Lower leg skin (tissue), 4 donors: ENCODE measurements around the gene UQCRHL. TPM values are rescaled to one million over a fixed set of nuclear protein-coding genes. Genes with fewer than 3 reads are reported as not detected.

ENCODE experiments used
- DNase-seq, 2 donors: peaks; one replicate each; pipeline ENCODE4 v3.0.0-alpha.2; 2019; ENCODE audit warnings: low spot score in 2 of 2
- H3K4me3 ChIP-seq: fragments of 200-600 bp; sonication (generic); 2 replicates; pipeline ENCODE4 v1.5.1; 2017; ENCODE audit warnings: mild to moderate bottlenecking, low read depth; ENCODE audit not compliant: poor library complexity, severe bottlenecking
- POLR2A ChIP-seq, 2 donors: fragments of 450-650 bp; IDR thresholded peaks; one replicate each; pipeline ENCODE4 v1.6.1; 2016 to 2017; ENCODE audit warnings: antibody characterized with exemption in 2 of 2, mild to moderate bottlenecking in 1 of 2, moderate library complexity in 1 of 2
- WGBS, 2 donors: methylation state at CpG; one replicate each; pipeline ENCODE4 v1.1.5; 2018; 5-methylcytosine and 5-hydroxymethylcytosine counted together
- intact Hi-C: fragments of 100-400 bp; cut with DNase I; formaldehyde crosslinking; loops from one replicate; pipeline ENCODE4 v1.15.0; 2023; ENCODE audit warnings: low total_unique reads
- total RNA-seq, 4 donors: library from RNA; depleted of rRNA; stranded (reverse); fragments of >200 nt; gene quantifications; one replicate each; pipeline ENCODE4 v1.1.0, GENCODE V29; 2016
- TF ChIP-seq, protein P1 (sequence below), 3 donors: fragments of 450-650 bp; IDR thresholded peaks; one replicate each; pipeline ENCODE4 v1.5.1; 2016; ENCODE audit warnings: antibody characterized with exemption in 3 of 3, mild to moderate bottlenecking in 3 of 3, moderate library complexity in 2 of 3

UQCRHL gene
- total RNA-seq, 4 donors from 2014 or later, result 0.62 to 1.4 (median 0.94) TPM

GRCh38 chr1:15785683-15786082 is 21.8 kb downstream of the UQCRHL start:
- no peak for DNase-seq
- intact Hi-C loops, result no loop called here
- H3K4me3 ChIP-seq, result no peak overlapping the region
- 85 to 89% methylated on average over 7 to 8 of the region's 8 CpGs for WGBS, 2 donors
- TF ChIP-seq POLR2A (IDR thresholded peaks at IDR 0.05), result no peak
- TF ChIP-seq, protein P1, sequence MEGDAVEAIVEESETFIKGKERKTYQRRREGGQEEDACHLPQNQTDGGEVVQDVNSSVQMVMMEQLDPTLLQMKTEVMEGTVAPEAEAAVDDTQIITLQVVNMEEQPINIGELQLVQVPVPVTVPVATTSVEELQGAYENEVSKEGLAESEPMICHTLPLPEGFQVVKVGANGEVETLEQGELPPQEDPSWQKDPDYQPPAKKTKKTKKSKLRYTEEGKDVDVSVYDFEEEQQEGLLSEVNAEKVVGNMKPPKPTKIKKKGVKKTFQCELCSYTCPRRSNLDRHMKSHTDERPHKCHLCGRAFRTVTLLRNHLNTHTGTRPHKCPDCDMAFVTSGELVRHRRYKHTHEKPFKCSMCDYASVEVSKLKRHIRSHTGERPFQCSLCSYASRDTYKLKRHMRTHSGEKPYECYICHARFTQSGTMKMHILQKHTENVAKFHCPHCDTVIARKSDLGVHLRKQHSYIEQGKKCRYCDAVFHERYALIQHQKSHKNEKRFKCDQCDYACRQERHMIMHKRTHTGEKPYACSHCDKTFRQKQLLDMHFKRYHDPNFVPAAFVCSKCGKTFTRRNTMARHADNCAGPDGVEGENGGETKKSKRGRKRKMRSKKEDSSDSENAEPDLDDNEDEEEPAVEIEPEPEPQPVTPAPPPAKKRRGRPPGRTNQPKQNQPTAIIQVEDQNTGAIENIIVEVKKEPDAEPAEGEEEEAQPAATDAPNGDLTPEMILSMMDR (IDR thresholded peaks at IDR 0.05), result no peak

- no peak overlapping the region for H3K4me3 ChIP-seq
- TF ChIP-seq, protein P1 (IDR thresholded peaks at IDR 0.05), result no peak
- no peak for TF ChIP-seq POLR2A (IDR thresholded peaks at IDR 0.05)
- intact Hi-C loops, result no loop called here
- DNase-seq, result no peak
- 93 to 95% methylated on average over 7 of the region's 7 CpGs for WGBS, 2 donors
Measured at GRCh38 chr1:15777909-15778707, 29.3 kb downstream of the UQCRHL start.

DNA sequence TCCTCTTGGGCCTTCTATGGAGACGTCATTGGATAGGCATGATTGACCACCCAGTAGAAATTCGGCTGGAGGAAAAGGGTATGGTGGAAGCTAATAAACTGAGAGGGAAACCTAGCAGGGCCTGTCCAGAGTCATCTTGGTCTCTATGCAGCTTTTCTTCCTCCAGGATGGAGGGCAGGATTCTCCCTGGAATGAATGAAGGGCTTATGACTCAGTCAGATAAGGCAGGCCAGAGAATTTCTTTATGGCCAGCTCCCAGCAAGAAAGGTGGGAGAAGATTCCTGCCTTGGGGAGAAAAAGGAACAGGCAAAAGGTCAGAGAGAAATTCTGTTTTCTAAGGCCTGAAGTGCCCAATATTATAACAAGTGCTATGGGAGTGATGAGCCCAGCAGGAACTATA is 31.7 kb downstream of the UQCRHL start:
- TF ChIP-seq POLR2A (IDR thresholded peaks at IDR 0.05), result no peak
- TF ChIP-seq, protein P1 (IDR thresholded peaks at IDR 0.05), result no peak
- no peak for DNase-seq
- intact Hi-C loops, result no loop called here
- 84 to 87% methylated on average over 2 of the region's 2 CpGs for WGBS, 2 donors
- no peak overlapping the region for H3K4me3 ChIP-seq

DNA sequence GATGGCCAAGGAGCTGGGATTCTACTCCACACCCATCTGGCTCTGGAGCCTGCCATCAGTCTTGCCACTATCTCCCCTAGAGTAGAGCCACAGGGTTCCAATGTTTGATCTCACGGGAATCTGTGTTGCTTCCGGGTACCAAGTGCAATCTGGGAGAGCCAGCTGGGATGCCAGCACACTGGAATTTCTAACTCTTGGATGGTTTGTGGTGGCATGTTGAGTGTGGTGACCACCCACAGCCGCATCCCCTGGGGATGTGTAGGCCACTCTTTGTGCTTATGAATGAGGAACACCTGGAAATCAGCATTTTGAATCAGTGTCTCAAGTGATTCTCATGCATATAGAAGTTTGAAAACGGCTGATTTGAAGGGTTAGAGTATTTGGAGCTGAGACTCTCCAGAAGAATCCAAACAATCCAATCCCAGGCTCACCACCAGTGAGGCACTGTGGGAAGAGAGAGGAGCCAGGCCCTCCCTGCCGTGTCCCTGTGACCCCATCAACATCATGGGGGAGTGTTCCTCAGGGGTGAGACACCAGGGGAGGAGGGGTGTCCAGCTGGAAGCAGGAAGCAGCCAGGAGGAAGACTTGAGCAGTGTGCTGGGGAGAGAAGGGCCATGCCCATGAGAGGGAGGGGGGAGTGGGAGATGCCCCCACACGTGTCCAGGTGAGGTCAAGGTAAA is 35.5 kb downstream of the UQCRHL start:
- 74 to 86% methylated on average over 6 of the region's 6 CpGs for WGBS, 2 donors
- no peak for DNase-seq
- no peak overlapping the region for H3K4me3 ChIP-seq
- TF ChIP-seq, protein P1 (IDR thresholded peaks at IDR 0.05), result no peak
- TF ChIP-seq POLR2A (IDR thresholded peaks at IDR 0.05), result no peak
- intact Hi-C loops, result no loop called here

GRCh38 chr1:15770313-15770962 is 37.0 kb downstream of the UQCRHL start:
- no peak for DNase-seq
- intact Hi-C loops, result no loop called here
- no peak overlapping the region for H3K4me3 ChIP-seq
- TF ChIP-seq, protein P1 (IDR thresholded peaks at IDR 0.05), result no peak
- no peak for TF ChIP-seq POLR2A (IDR thresholded peaks at IDR 0.05)
- 95% methylated on average over 14 of the region's 14 CpGs for WGBS, 2 donors
